Memory B cell (primary cell): ENCODE measurements around the gene TBXAS1.

Experiments used
- ATAC-seq: fragments of 150-1000 bp; cut with Tn5 transposase; 2 replicates; pipeline ENCODE4 v1.10.0; 2021; ENCODE audit warnings: low read depth, mild to moderate bottlenecking, moderate library complexity
- DNase-seq, 2 donors: peaks; one replicate each; pipeline ENCODE4 v3.0.0; 2022; ENCODE audit warnings: low spot score in 2 of 2
- H3K27ac Mint-ChIP-seq: one replicate; pipeline ENCODE4 v1.8.0; 2022; ENCODE audit warnings: mild to moderate bottlenecking, moderate library complexity, mixed read lengths
- H3K27me3 Mint-ChIP-seq: one replicate; pipeline ENCODE4 v1.8.0; 2022; ENCODE audit warnings: mixed read lengths
- H3K36me3 Mint-ChIP-seq: one replicate; pipeline ENCODE4 v1.8.0; 2022; ENCODE audit warnings: mild to moderate bottlenecking, mixed read lengths
- H3K4me1 Mint-ChIP-seq: one replicate; pipeline ENCODE4 v1.8.0; 2022; ENCODE audit warnings: mixed read lengths
- H3K4me3 Mint-ChIP-seq: one replicate; pipeline ENCODE4 v1.8.0; 2022; ENCODE audit warnings: mild to moderate bottlenecking, moderate library complexity, mixed read lengths
- H3K9me3 Mint-ChIP-seq: one replicate; pipeline ENCODE4 v1.8.0; 2022; ENCODE audit warnings: mixed read lengths

The TBXAS1 gene

GRCh38 chr7:140008755-140009610, 179.9 kb downstream of the TBXAS1 start:
- Mint-ChIP-seq H3K27ac (no peak overlapping the region), H3K4me1 (peaks cover 3% of the 10 kb centered on the region), H3K4me3 (no peak overlapping the region), H3K36me3 (peaks cover 4% of the 10 kb centered on the region), H3K27me3 (peaks cover 7% of the 10 kb centered on the region), H3K9me3 (no peaks in the 10 kb centered on the region)
- ATAC-seq = no peak
- DNase-seq = no peak

- ATAC-seq = no peak
- Mint-ChIP-seq H3K4me1 (peaks cover 3% of the 10 kb centered on the region), H3K4me3 (no peak overlapping the region), H3K9me3 (no peaks in the 10 kb centered on the region), H3K27ac (no peak overlapping the region), H3K27me3 (peaks cover 7% of the 10 kb centered on the region), H3K36me3 (peaks cover 4% of the 10 kb centered on the region)
- DNase-seq = no peak
Observed at GRCh38 chr7:140009735-140010134, 180.7 kb downstream of the TBXAS1 start.

GRCh38 chr7:140010194-140010895, 181.3 kb downstream of the TBXAS1 start:
- H3K9me3 Mint-ChIP-seq = no peaks in the 10 kb centered on the region
- no peak overlapping the region for H3K4me3 Mint-ChIP-seq
- peaks cover 3% of the 10 kb centered on the region for H3K4me1 Mint-ChIP-seq
- peaks cover 6% of the 10 kb centered on the region for H3K36me3 Mint-ChIP-seq
- ATAC-seq = no peak
- no peak overlapping the region for H3K27ac Mint-ChIP-seq
- peaks cover 7% of the 10 kb centered on the region for H3K27me3 Mint-ChIP-seq
- no peak for DNase-seq

GRCh38 chr7:140013676-140014075, 184.6 kb downstream of the TBXAS1 start:
- Mint-ChIP-seq H3K4me3 (no peak overlapping the region), H3K27me3 (peaks cover 3% of the 10 kb centered on the region), H3K9me3 (no peaks in the 10 kb centered on the region), H3K4me1 (peaks cover 3% of the 10 kb centered on the region), H3K36me3 (peaks cover 4% of the 10 kb centered on the region), H3K27ac (no peak overlapping the region)
- DNase-seq = no peak
- no peak for ATAC-seq

- Mint-ChIP-seq H3K4me3 (no peak overlapping the region), H3K9me3 (no peaks in the 10 kb centered on the region), H3K36me3 (peaks cover 4% of the 10 kb centered on the region), H3K27me3 (peaks cover 3% of the 10 kb centered on the region), H3K4me1 (peaks cover 7% of the 10 kb centered on the region), H3K27ac (no peak overlapping the region)
- DNase-seq = no peak
- ATAC-seq = no peak
Observed at GRCh38 chr7:140014123-140014522, 185.1 kb downstream of the TBXAS1 start.

GRCh38 chr7:140015471-140015970, 186.5 kb downstream of the TBXAS1 start:
- Mint-ChIP-seq H3K36me3 (peaks cover 4% of the 10 kb centered on the region), H3K4me1 (peaks cover 7% of the 10 kb centered on the region), H3K4me3 (no peak overlapping the region), H3K27me3 (peaks cover 3% of the 10 kb centered on the region), H3K27ac (no peak overlapping the region), H3K9me3 (no peaks in the 10 kb centered on the region)
- DNase-seq (no peak), ATAC-seq (no peak)

- no peak overlapping the region for H3K4me3 Mint-ChIP-seq
- H3K9me3 Mint-ChIP-seq = no peaks in the 10 kb centered on the region
- no peak overlapping the region for H3K27ac Mint-ChIP-seq
- peaks cover 1% of the 10 kb centered on the region for H3K27me3 Mint-ChIP-seq
- peaks cover 5% of the 10 kb centered on the region for H3K36me3 Mint-ChIP-seq
- DNase-seq (no peak), ATAC-seq (no peak)
- H3K4me1 Mint-ChIP-seq = peaks cover 7% of the 10 kb centered on the region
Observed at GRCh38 chr7:140016540-140016939, 187.5 kb downstream of the TBXAS1 start.

- no peak for ATAC-seq
- H3K4me1 Mint-ChIP-seq = peaks cover 4% of the 10 kb centered on the region
- H3K27ac Mint-ChIP-seq = no peak overlapping the region
- H3K9me3 Mint-ChIP-seq = no peaks in the 10 kb centered on the region
- DNase-seq = no peak
- peaks cover 10% of the 10 kb centered on the region for H3K36me3 Mint-ChIP-seq
- H3K4me3 Mint-ChIP-seq = no peak overlapping the region
- H3K27me3 Mint-ChIP-seq = no peaks in the 10 kb centered on the region
Observed at GRCh38 chr7:140017034-140017433, 188.0 kb downstream of the TBXAS1 start.

- Mint-ChIP-seq H3K4me1 (peaks cover 7% of the 10 kb centered on the region), H3K9me3 (no peaks in the 10 kb centered on the region), H3K36me3 (peaks cover 13% of the 10 kb centered on the region), H3K27ac (no peak overlapping the region), H3K27me3 (no peaks in the 10 kb centered on the region), H3K4me3 (no peak overlapping the region)
- ATAC-seq = no peak
- no peak for DNase-seq
Observed at GRCh38 chr7:140017543-140017942, 188.5 kb downstream of the TBXAS1 start.

GRCh38 chr7:140018125-140019043, 189.3 kb downstream of the TBXAS1 start:
- H3K9me3 Mint-ChIP-seq = no peaks in the 10 kb centered on the region
- DNase-seq (no peak), ATAC-seq (no peak)
- no peak overlapping the region for H3K4me3 Mint-ChIP-seq
- peaks cover 20% of the 10 kb centered on the region for H3K36me3 Mint-ChIP-seq
- no peak overlapping the region for H3K27ac Mint-ChIP-seq
- peaks cover 8% of the 10 kb centered on the region for H3K4me1 Mint-ChIP-seq
- no peaks in the 10 kb centered on the region for H3K27me3 Mint-ChIP-seq

GRCh38 chr7:140019172-140019571, 190.1 kb downstream of the TBXAS1 start:
- H3K9me3 Mint-ChIP-seq = no peaks in the 10 kb centered on the region
- peaks cover 8% of the 10 kb centered on the region for H3K4me1 Mint-ChIP-seq
- no peak overlapping the region for H3K27ac Mint-ChIP-seq
- peaks cover 25% of the 10 kb centered on the region for H3K36me3 Mint-ChIP-seq
- ATAC-seq = no peak
- H3K4me3 Mint-ChIP-seq = no peak overlapping the region
- no peak for DNase-seq
- no peaks in the 10 kb centered on the region for H3K27me3 Mint-ChIP-seq

- Mint-ChIP-seq H3K9me3 (no peaks in the 10 kb centered on the region), H3K36me3 (peaks cover 29% of the 10 kb centered on the region)
Observed at GRCh38 chr7:140019606-140020005, 190.5 kb downstream of the TBXAS1 start.

GRCh38 chr7:140021603-140022002, 192.5 kb downstream of the TBXAS1 start:
- DNase-seq = no peak
- Mint-ChIP-seq H3K9me3 (no peaks in the 10 kb centered on the region), H3K27me3 (no peaks in the 10 kb centered on the region), H3K27ac (peak overlapping the region; percentile 31), H3K4me1 (peaks cover 8% of the 10 kb centered on the region), H3K36me3 (peaks cover 35% of the 10 kb centered on the region), H3K4me3 (no peak overlapping the region)
- no peak for ATAC-seq

More at GRCh38 chr7:140019606-140020005, 190.5 kb downstream of the TBXAS1 start:
- H3K27ac Mint-ChIP-seq = no peak overlapping the region
- H3K4me3 Mint-ChIP-seq = no peak overlapping the region
- peaks cover 8% of the 10 kb centered on the region for H3K4me1 Mint-ChIP-seq
- ATAC-seq = no peak
- H3K27me3 Mint-ChIP-seq = no peaks in the 10 kb centered on the region
- no peak for DNase-seq
